NK-92 (cell line): Measurements from ENCODE around the gene SERTAD2.

Experiments
- DNase-seq: peaks from one replicate; lab custom pipeline; 2025; ENCODE audit not compliant: unreplicated experiment; lab: John Stamatoyannopoulos, UW

Gene SERTAD2

GRCh38 chr2:64629875-64630274 lies 23.8 kb downstream of the SERTAD2 start:
- DNase-seq: no peak

GRCh38 chr2:64629329-64629781 lies 24.4 kb downstream of the SERTAD2 start:
- no peak for DNase-seq

- no peak for DNase-seq
Measured at GRCh38 chr2:64627860-64628841, 25.6 kb downstream of the SERTAD2 start.

- DNase-seq: no peak
Measured at GRCh38 chr2:64626963-64627760, 26.6 kb downstream of the SERTAD2 start.

DNA sequence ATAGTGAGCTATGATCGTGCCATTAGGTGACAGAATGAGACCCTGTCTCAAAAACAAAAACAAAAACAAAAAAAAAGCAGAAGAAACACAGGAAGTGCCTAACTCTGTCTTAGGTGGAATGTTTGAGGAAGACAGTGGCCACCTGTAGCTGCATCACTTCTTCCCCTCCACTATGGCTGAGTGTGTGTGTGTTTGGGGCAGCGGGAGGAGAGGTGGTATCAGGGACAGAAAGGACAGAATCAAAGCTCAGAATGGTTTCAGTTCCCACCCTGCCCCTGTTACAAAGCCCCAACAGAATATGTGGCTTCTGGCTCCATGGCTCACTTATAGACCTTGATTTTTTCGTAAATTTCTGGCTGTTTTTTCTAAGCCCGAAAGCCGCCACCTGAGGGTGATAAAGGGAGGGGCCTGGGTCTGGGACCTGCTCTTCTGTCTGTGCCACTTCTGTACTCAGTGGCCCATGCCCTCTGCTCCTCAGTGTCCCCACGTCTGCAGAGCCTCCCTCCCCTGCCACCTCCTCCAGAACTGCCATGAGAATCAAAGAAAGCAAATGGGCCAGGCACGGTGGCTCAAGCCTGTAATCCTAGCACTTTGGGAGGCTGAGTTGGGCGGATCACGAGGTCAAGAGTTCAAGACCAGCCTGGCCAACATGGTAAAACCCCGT lies 27.4 kb downstream of the SERTAD2 start:
- no peak for DNase-seq

DNA sequence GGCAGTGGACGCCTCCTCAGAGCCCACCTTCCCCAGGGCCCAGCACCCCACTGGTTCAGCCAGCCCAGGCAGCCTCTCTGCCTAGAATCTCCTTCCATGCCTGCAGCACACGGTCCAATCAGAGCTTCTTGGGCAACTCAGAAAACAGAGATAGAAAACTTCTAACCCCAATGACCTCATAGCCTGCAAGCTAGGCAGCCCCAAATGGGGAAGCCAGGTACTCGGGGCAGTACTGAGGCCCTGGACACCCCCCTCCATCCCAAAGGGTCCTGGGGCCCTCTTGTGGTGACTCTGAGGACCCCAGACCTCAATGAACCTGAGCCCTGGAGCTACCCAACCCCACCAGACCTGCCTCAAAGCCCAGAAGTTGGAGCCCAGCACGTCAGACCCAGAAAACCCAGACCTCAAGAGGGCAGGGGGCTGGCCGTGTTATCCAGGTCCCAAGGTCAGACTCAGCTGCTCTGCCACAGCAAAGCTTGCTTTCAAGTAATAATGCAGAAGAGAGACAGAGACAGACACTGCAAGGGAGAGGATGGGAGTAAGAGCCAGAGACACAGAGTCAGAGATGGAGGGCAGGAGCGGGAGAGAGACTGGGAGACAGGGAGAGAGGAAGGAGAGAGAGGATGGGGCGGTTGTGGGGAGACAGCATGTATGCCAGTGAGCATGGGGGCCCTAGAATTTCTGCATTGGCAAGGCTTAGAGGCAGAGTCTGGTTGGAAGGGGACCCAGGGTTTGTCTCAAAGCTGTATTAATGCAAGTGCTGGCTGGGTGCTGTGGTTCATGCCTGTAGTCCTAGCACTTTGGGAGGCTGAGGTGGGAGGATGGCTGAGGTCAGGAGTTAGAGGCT lies 28.2 kb downstream of the SERTAD2 start:
- no peak for DNase-seq

GRCh38 chr2:64624862-64625261 lies 28.9 kb downstream of the SERTAD2 start:
- DNase-seq: no peak

DNA sequence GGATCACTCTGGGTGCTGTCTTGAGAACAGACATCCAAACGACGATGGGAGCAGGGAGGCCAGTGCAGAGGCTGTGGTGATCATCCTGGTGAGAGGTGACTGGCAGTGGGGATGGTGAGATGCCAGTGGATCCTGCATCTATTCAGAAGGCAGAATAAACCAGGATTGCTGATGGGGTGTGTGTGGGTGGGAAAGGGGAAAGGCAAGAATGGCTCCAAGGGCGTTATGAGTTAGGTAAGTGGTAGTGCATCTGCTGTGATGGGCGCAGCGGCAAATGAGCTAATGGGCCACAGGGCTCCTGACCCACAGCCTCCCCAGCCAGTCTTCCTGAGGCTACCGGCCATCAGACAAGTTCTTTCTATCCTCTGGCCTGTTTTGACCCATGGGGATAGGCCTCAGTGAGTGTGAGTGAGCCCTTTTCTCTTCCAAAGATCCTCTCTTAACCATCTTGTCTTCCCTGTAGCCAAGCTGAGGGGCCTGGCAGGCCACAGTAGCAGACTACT lies 29.6 kb downstream of the SERTAD2 start:
- no peak for DNase-seq

DNA sequence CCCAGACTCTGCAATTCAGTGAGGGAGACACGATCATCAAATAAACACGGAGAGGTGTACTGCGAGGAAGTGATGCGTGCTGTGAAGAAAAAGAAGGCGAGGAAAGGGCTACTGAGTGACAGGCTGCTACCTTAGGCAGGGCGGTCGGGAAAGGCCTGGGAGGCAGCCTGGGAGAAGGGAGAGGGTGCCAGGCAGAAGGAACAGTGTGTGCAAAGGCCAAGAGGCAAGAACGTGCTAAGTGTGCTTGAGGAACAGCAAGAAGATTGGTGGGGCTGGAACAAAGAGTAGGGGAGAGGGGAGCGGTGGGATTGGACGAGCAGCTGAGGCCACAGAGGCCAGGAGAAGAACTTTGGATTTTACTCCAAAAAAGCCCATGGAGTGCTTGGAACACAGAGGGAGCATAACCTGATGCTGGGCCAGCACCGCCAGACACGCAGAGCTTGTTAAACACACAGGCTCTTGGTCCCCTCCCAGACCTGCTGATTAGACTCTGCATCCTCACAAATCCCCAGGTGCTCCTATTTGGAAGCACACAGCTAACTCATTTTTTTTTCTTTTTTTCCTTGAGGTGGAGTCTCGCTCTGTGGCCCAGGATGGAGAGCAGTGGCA lies 30.4 kb downstream of the SERTAD2 start:
- DNase-seq: no peak

DNA sequence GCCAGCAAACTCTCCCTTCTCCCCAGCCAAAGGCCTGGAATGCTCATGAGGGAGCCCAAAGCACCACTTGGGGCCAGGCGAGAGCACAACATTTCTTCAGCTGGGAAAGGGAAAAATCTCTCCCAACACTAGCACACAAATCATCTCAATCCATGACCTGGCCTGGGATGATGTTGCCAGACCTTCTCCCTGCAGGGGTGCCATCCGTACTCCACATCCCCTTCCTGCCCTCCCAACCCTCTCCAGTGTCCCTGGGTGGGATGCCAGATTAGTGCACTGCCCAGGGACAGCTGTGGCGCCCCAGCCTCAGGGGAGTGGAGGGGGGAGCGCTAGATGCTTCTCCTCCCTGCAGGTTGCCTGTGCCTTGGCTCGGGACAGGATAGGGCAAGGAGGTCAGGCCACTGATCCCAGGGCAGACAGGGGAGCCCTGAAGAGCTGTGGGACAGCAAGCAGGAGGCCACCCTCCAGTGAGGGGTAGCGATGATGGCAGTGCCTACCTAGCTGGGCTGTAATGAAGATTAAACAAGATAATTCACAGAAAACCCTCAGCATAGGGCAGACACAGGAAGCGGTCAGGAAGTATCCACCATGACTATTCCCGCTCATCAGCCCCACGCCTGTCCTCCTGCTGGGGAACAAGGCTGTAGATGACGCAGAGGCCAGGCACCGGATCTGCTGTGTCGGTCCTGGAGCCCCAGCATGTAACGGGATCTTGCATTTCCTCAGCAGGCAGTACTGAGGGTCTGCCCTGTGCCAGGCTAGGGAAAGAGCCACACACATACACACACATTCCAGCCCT lies 31.1 kb downstream of the SERTAD2 start:
- no peak for DNase-seq

GRCh38 chr2:64620661-64621060 lies 33.1 kb downstream of the SERTAD2 start:
- DNase-seq: no peak

DNA sequence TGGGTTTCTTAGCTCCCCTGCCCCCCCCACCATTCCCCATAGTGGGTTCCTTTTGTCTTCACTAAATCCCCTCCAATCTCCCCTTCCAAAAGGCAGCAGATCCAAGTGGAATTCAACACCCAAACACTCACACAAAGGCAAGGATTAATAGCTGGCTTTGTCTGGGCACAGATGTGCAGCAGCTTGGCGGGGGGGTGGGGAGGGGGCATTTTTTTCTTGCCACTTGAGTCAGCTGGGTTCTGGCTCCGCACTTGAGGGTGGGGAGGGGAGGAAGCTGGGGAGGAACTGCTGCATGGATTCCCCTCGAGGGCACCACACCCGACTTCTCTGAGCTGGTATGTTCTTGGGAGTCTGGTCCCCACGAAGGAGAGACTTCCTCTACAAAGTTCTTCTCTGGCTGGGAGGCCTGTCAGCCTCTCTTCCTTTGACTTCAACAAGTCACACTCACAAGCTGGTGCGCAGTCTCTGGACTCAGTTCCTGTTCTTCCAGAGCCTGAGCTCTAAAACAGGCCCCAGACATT lies 36.0 kb downstream of the SERTAD2 start:
- no peak for DNase-seq

DNA sequence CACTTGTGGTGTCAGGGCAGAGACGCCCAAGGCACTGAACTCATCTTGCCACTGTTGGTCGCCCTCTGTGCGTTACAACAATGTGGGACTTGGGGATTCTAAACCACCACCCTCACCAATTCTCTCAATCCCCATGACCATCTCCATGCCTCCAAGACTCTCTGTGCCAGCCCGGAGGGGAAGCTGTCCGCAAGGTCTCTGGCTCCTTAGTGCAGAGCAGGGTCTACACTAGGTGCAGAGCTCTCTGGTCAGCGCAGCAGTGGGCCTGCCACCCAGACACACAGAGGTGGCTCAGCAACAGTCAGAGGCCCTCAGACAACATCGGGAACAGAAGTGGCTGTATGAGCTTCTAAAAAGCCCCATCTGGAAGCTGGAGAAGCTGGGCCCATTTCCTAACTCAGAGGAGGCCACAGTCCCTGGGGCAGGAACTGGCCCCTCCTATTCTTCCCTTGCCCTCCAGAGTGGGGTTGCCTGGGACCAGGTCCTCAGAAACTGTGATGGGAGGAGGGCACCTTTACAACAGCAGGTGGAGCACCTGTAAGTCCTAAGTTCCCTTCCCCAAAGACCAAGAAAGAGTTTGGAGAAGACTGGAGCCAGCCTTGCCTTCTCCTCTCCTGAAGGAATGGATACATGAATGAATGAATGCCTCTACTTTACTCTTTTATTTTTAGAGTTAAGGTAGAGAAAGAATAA lies 37.7 kb downstream of the SERTAD2 start:
- no peak for DNase-seq

- DNase-seq: no peak
Measured at GRCh38 chr2:64615192-64615763, 38.4 kb downstream of the SERTAD2 start.

- no peak for DNase-seq
Measured at GRCh38 chr2:64613276-64613675, 40.4 kb downstream of the SERTAD2 start.

DNA sequence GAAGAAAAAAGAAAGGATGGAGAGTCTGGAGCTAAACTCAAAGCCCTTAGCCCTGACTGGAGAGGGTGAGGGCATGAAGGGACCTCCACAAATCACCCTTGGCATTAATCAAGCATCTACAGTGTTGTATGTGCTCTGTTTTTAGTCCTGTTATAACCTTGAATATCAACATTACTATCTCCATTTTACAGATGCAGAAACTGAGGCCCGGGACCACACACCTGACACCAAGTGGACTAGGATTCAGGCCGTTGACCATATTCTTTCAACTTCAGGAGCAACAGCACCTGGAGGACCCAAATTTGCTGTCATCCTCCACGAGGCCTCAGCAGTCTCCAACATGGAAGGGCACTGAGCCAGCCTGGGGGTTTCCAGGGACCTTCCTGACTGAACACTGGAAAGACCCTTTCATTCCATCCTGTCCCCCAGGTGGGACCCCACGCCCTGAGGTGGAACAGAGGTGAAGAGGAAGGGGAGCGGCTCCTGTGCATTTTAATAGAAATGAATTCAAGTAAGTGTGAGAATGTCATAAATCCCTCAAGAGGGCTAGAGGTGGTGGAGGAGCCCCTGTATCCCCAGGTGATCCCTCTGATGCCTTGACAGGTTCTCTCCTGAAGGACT lies 41.0 kb downstream of the SERTAD2 start:
- no peak for DNase-seq

GRCh38 chr2:64610316-64610855 lies 43.3 kb downstream of the SERTAD2 start:
- DNase-seq: no peak
